Right lung (tissue), 10 donors: ENCODE data around the gene CNTN2. TPM values are rescaled to one million over a fixed set of nuclear protein-coding genes. Genes with fewer than 3 reads are reported as not detected.

Experiments
- DNase-seq, 2 donors: peaks; one replicate each; pipeline ENCODE4 v3.0.0-alpha.2; 2013
- long read RNA-seq, 8 donors: transcript quantifications; one replicate each; lab custom pipeline, GENCODE V29; 2026
- polyA plus RNA-seq, 5 donors: library from polyadenylated mRNA; unstranded; fragments of 120-200 nt; gene quantifications; one replicate each; pipeline versions ENCODE4 v1.2.1 to v1.2.3, GENCODE V29; 2013; ENCODE audit warnings: inconsistent platforms in 1 of 5, low replicate concordance in 1 of 5; ENCODE audit not compliant: insufficient read length in 5 of 5, insufficient read depth in 1 of 5

Gene CNTN2, protein sequence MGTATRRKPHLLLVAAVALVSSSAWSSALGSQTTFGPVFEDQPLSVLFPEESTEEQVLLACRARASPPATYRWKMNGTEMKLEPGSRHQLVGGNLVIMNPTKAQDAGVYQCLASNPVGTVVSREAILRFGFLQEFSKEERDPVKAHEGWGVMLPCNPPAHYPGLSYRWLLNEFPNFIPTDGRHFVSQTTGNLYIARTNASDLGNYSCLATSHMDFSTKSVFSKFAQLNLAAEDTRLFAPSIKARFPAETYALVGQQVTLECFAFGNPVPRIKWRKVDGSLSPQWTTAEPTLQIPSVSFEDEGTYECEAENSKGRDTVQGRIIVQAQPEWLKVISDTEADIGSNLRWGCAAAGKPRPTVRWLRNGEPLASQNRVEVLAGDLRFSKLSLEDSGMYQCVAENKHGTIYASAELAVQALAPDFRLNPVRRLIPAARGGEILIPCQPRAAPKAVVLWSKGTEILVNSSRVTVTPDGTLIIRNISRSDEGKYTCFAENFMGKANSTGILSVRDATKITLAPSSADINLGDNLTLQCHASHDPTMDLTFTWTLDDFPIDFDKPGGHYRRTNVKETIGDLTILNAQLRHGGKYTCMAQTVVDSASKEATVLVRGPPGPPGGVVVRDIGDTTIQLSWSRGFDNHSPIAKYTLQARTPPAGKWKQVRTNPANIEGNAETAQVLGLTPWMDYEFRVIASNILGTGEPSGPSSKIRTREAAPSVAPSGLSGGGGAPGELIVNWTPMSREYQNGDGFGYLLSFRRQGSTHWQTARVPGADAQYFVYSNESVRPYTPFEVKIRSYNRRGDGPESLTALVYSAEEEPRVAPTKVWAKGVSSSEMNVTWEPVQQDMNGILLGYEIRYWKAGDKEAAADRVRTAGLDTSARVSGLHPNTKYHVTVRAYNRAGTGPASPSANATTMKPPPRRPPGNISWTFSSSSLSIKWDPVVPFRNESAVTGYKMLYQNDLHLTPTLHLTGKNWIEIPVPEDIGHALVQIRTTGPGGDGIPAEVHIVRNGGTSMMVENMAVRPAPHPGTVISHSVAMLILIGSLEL
- under 1 TPM; 0.33 to 0.49 (median 0.38) TPM for polyA plus RNA-seq
- long read RNA-seq, donor 1 = 0 reads
- long read RNA-seq, donor 2 = 0 reads
- long read RNA-seq, donor 3 = 0 reads
- long read RNA-seq, donor 4, partial matches to known transcripts = 0 of 1 reads
- long read RNA-seq, donor 4, other reads (novel, unspliced or antisense) = 0 of 1 reads
- long read RNA-seq, donor 5 = 0 reads
- long read RNA-seq, donor 6, partial matches to known transcripts = 0 of 1 reads
- long read RNA-seq, donor 6, other reads (novel, unspliced or antisense) = 0 of 1 reads
- long read RNA-seq, donor 7 = 0 reads
- long read RNA-seq, donor 8 = 0 reads

DNA sequence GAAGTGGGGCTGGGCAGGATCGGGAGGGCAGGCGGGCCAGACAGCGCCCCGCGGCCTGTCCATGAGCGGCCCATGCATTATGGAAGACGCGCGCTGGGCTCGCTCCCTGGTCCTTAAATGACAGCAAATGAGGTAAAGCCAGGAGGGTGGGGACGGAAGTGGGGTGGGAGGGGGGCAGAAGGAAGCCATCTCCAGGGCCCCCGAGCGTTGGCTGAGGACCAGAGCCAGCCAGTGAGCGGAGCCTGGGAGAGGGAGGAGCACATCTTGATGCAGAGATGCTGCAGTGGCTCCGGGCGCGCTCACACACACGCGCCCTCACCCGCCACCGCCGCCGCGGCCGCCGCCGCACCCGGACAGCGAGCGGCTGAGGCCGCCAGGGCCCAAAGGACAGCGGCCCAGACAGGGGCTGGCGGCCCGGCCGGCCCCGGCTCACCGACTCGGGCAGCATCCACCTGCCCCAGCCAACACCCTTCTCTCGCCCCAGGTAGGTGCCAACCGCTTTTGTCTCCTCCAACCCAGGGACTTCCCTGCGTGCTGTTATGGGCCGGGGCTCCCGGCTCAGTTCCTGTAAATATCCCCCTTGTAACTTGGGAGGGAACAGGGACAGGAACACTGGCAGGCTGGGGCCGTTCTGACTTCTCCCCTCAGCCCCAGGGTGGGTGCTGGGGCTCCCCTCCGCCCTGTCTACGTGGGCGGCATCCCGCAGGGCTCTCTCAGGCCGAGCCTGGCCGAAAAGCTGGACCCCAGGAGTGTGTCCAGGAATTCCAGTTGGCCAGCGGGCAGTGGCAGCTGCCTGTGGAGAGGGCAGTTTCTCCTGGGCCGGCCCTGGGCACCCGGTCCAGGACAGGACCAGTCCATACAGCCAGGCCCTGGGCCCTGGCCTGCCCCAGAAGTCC, at the start of gene CNTN2:
TSS of gene CNTN2 (plus strand) at position 302 of the 896 bp plus-strand sequence. CDS start 9,974 bp downstream, outside the sequence.
- DNase-seq = no peak

- no peak for DNase-seq
Measured at GRCh38 chr1:204994086-204994862, 48.7 kb upstream of the CNTN2 start.

DNA sequence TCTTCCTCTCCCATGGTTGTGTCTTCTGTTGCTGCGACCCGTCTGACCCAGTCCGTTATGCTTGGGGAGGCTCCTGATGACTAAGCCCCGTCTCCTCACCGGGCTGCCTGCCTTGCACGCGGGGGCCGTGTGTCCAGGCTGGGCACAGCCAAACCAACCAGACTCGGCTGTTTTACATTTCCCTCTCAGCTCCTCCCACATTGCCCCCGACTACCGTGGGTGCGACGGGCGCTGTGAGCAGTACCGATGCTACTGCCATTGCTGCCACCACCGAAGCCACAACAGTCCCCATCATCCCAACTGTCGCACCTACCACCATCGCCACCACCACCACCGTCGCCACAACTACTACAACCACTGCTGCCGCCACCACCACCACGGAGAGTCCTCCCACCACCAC, 46.0 kb upstream of the CNTN2 start:
- no peak for DNase-seq

GRCh38 chr1:204997591-204998355, 45.2 kb upstream of the CNTN2 start:
- DNase-seq = peak; percentile 15 to 34

- DNase-seq = no peak
Measured at GRCh38 chr1:205001162-205001561, 41.9 kb upstream of the CNTN2 start.

DNA sequence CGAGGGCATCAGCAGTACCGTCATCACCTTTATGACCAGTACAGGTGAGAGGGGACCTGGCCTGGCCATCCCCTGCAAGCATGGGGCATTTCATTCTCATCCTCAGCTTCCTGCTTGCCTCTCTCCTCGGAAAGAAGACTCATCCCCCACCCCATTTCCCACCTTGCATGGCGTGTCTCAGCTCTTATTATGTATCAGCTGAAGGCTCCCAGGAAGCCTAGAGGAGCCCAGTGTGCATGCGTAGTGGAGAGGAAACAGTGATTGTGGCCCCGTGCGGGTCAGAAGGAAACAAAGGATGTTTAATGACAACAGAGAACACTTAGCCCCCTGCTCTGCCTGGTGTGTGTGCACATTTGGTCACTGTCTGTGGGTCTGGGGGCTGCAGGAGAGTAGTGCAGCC, 40.3 kb upstream of the CNTN2 start:
- DNase-seq = no peak

DNA sequence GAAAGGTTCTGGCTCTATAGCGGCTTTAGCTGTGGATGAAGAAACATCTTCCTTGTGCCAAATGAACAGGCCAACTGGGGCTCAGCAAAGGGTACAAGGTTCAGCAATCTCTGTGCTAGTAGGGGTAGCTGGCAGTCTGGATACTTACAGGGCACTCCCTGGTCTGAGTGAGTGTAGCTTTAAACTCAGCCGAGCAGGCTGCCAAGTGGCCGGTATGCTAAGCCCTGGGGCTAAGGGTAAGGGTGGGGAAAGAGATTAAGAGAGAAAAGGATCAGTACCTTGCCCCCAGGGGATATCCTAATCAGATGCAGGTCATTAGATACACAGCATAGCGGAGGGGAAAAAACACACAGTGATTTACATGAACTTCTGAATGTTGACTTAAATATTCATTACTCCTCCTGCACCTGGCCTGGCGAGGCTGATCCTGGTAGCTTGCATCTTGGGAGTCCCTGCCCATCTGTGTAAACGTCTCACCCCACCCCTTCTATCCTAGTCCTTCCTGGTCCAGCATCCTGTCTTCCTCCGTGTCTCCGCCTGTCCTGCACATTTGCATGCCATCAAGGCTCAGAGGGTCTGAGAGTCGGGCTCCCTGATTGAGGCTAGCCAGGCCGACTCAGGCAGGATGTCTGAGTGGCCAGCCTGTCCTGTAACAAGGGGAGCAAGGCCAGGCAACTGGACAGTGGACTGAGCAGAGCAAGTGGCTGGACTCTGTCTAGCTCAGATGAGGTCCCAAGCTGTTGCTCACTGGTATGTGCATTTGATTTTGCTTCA, 39.5 kb upstream of the CNTN2 start:
- no peak for DNase-seq

DNA sequence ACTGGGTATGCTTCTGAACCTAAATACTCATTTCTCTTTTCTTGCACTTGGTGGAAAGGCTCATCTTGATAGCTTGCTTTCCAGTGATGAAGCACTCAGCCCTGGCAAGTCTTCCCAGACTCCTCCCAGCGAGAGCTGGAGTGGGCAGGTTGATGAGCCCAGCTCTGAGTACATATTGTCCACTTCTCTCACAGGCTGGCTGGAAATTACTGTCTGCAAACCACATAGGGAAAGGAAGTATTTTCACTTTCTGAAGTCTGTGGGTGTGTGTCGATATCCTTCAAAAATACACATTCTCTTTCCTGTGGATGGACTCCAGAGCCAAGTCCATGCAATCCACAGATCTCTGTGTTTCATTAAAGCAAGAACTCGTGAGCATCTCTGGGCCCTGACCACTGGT, 38.7 kb upstream of the CNTN2 start:
- no peak for DNase-seq

DNA sequence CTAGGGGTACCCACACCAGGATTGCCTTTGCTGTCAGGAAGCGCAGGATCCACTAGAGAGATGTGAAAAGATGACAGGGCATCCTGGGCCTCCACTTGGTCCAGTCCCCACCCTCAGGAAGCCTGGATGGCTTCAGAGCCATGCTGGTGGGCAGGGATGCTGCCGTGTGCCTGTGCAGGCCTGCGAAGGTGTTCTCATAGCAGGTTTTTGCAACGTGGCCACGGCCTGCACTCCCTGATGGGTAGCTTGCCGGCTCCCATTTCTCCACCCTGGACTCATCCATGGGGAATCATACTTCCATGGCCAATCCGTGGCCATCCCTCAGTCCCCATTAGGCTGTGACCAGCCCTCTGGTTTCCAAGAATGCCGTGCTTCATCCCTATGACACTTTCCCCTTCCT, 34.1 kb upstream of the CNTN2 start:
- no peak for DNase-seq

- DNase-seq = no peak
Measured at GRCh38 chr1:205009670-205010069, 33.3 kb upstream of the CNTN2 start.

- no peak for DNase-seq
Measured at GRCh38 chr1:205012391-205013140, 30.4 kb upstream of the CNTN2 start.

- DNase-seq = peak; percentile 64 to 68
Measured at GRCh38 chr1:205013683-205014367, 29.2 kb upstream of the CNTN2 start.

DNA sequence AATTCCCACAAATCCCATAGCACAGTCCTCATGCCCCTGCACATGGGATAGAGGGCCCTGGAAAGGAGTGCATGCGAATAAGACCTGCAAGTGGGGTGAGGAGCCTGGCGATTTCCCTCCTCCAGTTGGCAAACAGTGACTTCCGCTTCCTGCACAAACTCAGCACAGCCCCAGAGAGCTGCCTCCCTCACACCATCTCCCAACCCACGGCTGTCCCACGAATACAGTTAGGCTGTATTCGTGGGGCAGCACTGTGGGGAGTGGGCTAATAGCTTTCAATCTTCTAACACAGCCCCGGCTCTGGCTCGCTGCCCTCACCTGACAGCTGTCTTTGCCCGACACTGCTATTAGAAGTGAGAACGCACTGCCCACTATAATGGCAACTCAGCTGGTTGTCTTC, 28.2 kb upstream of the CNTN2 start:
- no peak for DNase-seq

DNA sequence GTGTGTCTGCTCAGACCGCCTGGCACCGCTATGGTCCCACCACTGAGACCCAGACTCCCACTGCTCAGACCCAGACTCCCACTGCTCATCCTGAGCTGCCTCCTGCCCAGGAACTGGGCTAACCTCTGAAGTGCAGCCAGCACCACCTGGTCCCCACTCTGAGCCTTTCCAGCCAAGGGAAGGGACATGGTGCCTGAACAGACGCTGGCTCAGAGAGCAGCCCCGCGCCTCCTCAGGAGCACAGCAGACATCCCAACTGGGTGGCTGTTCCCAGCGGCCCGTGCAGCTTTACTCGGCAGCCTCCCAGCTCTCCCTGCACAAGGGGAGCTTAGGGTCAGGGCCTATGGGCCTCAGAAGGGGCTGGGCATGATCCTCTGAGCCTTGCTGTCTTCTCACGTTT, 27.8 kb upstream of the CNTN2 start:
- no peak for DNase-seq

DNA sequence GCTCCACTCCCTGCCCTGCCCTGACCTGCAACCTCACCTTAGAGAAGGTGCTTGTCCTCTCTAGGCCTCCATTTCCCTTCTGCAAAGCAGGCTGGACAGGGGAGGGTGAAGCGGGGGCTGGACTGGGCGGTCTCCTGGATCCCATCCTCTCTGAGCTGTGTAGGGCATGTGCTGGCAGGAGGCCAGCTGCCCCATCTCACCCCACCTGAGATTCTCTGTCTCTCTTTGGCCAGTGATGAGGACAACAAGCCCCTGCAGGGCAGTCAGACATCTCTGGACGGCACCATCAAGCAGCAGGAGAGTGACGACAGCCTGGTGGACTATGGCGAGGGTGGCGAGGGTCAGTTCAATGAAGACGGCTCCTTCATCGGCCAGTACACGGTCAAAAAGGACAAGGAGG, 26.9 kb upstream of the CNTN2 start:
- DNase-seq = no peak

GRCh38 chr1:205016584-205016983, 26.4 kb upstream of the CNTN2 start:
- DNase-seq = no peak

GRCh38 chr1:205017001-205017400, 26.0 kb upstream of the CNTN2 start:
- DNase-seq = no peak
